ENCODE data around the gene BHLHA15.

The BHLHA15 gene

GRCh38 chr7:98213296-98213887 is 2.2 kb downstream of the BHLHA15 start:
- ChIA-PET POLR2A (ENCODE audit: low non-redundant PET) (interaction anchor here (0.5 kb wide), 1 partner anchor 156 kb away, joined by 4 read pairs; no protein-coding TSS in a partner anchor), CTCF (interaction anchor here (0.8 kb wide), 1 partner anchor 8 kb away, joined by 3 read pairs; no protein-coding TSS in a partner anchor)
- no peak overlapping the region for H3K27ac ChIP-seq
- TF ChIP-seq CTCF (conservative IDR thresholded peaks at IDR 0.05; ENCODE audit: low read depth): no peak
- no peak for DNase-seq (ENCODE audit: low spot score)

GRCh38 chr7:98213888-98214810 is 2.9 kb downstream of the BHLHA15 start:
- DNase-seq (ENCODE audit: low spot score): no peak
- POLR2A ChIA-PET (ENCODE audit: low non-redundant PET): interaction anchor here (0.5 kb wide), 1 partner anchor 156 kb away, joined by 4 read pairs; no protein-coding TSS in a partner anchor
- H3K27ac ChIP-seq: no peak overlapping the region
- CTCF ChIA-PET: no interaction called here
- no peak for TF ChIP-seq CTCF (conservative IDR thresholded peaks at IDR 0.05; ENCODE audit: low read depth)

GRCh38 chr7:98214811-98215321 is 3.6 kb downstream of the BHLHA15 start:
- ChIA-PET CTCF (no interaction called here), POLR2A (ENCODE audit: low non-redundant PET) (no interaction called here)
- no peak for DNase-seq (ENCODE audit: low spot score)
- no peak for TF ChIP-seq CTCF (conservative IDR thresholded peaks at IDR 0.05; ENCODE audit: low read depth)
- no peak overlapping the region for H3K27ac ChIP-seq

- no peak for TF ChIP-seq CTCF (conservative IDR thresholded peaks at IDR 0.05; ENCODE audit: low read depth)
- DNase-seq (ENCODE audit: low spot score): no peak
- ChIA-PET POLR2A (ENCODE audit: low non-redundant PET) (no interaction called here), CTCF (no interaction called here)
- H3K27ac ChIP-seq: no peak overlapping the region
These were observed 4.6 kb downstream of the BHLHA15 start for GRCh38 chr7:98215561-98216495.

- ChIA-PET CTCF (no interaction called here), POLR2A (ENCODE audit: low non-redundant PET) (no interaction called here)
- no peak overlapping the region for H3K27ac ChIP-seq
- DNase-seq (ENCODE audit: low spot score): no peak
- TF ChIP-seq CTCF (conservative IDR thresholded peaks at IDR 0.05; ENCODE audit: low read depth): no peak
These were observed 5.8 kb downstream of the BHLHA15 start for GRCh38 chr7:98216941-98217622.
